A549 (cell line): ENCODE measurements around the gene NDUFV2. TPM values are rescaled to one million over a fixed set of nuclear protein-coding genes. Genes with fewer than 3 reads are reported as not detected.

Source experiments
- ATAC-seq, 2 experiments: fragments of 200-7000 bp in 1 of 2; fragments of >200 bp in 1 of 2; cut with Nextera tagmentation in 1 of 2; cut with Tn5 transposase in 1 of 2; 3 replicates each; pipeline versions ENCODE4 v1.8.0 to v1.9.1; 2018 to 2020; ENCODE audit warnings: mild to moderate bottlenecking in 1 of 2, moderate library complexity in 1 of 2
- CTCF ChIA-PET: fragments of 300-600 bp; sonication (Branson Sonifier 250); formaldehyde crosslinking; extraction: SDS; loops from one replicate; lab custom pipeline; 2021; ENCODE audit warnings: antibody characterized with exemption, inconsistent platforms; lab: Yijun Ruan, JAX
- POLR2A ChIA-PET: fragments of 350-600 bp; formaldehyde crosslinking; extraction: SDS; loops from one replicate; lab custom pipeline; 2021; ENCODE audit warnings: antibody characterized with exemption, inconsistent platforms; lab: Yijun Ruan, JAX
- DNase-seq, 2 experiments: peaks; one replicate each; pipeline versions ENCODE4 v3.0.0 to v3.0.0-alpha.2; 2011 to 2016; ENCODE audit warnings: low read depth in 1 of 2, low spot score in 1 of 2
- FAIRE-seq: peaks from 2 replicates; lab custom pipeline; 2011; peaks lifted over from hg19 to GRCh38; lab: Jason Lieb, UNC
- H3K27ac ChIP-seq, 2 experiments: fragments of >200 bp; sonication (Bioruptor Twin); formaldehyde crosslinking; 3 replicates each; pipeline ENCODE4 v1.5.1; 2016 to 2017
- H3K4me1 ChIP-seq: fragments of >200 bp; sonication (Bioruptor Twin); formaldehyde crosslinking; 3 replicates; pipeline ENCODE4 v1.6.1; 2016
- H3K4me2 ChIP-seq: fragments of >200 bp; sonication (Bioruptor Twin); formaldehyde crosslinking; 3 replicates; pipeline ENCODE4 v1.6.1; 2016
- H3K4me3 ChIP-seq: fragments of >200 bp; sonication (Bioruptor Twin); formaldehyde crosslinking; 3 replicates; pipeline ENCODE4 v1.5.1; 2016
- H3K9me3 ChIP-seq: fragments of >200 bp; sonication (Bioruptor Twin); formaldehyde crosslinking; 3 replicates; pipeline ENCODE4 v1.6.1; 2016
- BCL3 ChIP-seq: fragments of >200 bp; sonication (Bioruptor Twin); formaldehyde crosslinking; IDR thresholded peaks from 3 replicates; pipeline ENCODE4 v1.6.1; 2016
- CBX2 ChIP-seq: fragments of 200-600 bp; sonication (generic); IDR thresholded peaks from 2 replicates; pipeline ENCODE4 v1.6.1; 2016; ENCODE audit warnings: low read depth, mild to moderate bottlenecking, borderline replicate concordance
- CBX8 ChIP-seq: fragments of 200-600 bp; sonication (generic); IDR thresholded peaks from 2 replicates; pipeline ENCODE4 v1.6.1; 2016
- EHF ChIP-seq: fragments of 250-450 bp; sonication (Bioruptor Pico); IDR thresholded peaks from 2 replicates; pipeline ENCODE4 v1.5.0; 2020; ENCODE audit warnings: mild to moderate bottlenecking
- EHMT2 ChIP-seq: fragments of 200-600 bp; sonication (generic); IDR thresholded peaks from 2 replicates; pipeline ENCODE4 v1.6.1; 2016; ENCODE audit warnings: antibody characterized with exemption, low read depth, mild to moderate bottlenecking, moderate library complexity
- ESRRA ChIP-seq: fragments of 150-350 bp; IDR thresholded peaks from 2 replicates; pipeline ENCODE4 v1.6.1; 2014; ENCODE audit warnings: mild to moderate bottlenecking, low read length, borderline replicate concordance
- GATA3 ChIP-seq: IDR thresholded peaks from 2 replicates; pipeline ENCODE4 v1.6.1; 2012; ENCODE audit warnings: borderline replicate concordance
- HES2 ChIP-seq: fragments of >200 bp; sonication (Bioruptor Twin); formaldehyde crosslinking; IDR thresholded peaks from 2 replicates; pipeline ENCODE4 v1.6.1; 2016
- HOXA7 ChIP-seq: fragments of 250-450 bp; sonication (Bioruptor Pico); IDR thresholded peaks from 2 replicates; pipeline ENCODE4 v1.5.0; 2020; ENCODE audit warnings: mild to moderate bottlenecking, moderate library complexity
- JUNB ChIP-seq: fragments of >200 bp; sonication (Bioruptor Twin); formaldehyde crosslinking; IDR thresholded peaks from 2 replicates; pipeline ENCODE4 v1.6.1; 2016
- MAX ChIP-seq: IDR thresholded peaks from 2 replicates; pipeline ENCODE4 v1.6.1; 2012
- MAZ ChIP-seq: fragments of 150-350 bp; IDR thresholded peaks from 2 replicates; pipeline ENCODE4 v1.6.1; 2014; ENCODE audit warnings: antibody characterized with exemption, low read depth, low read length, borderline replicate concordance
- MYC ChIP-seq: IDR thresholded peaks from 2 replicates; pipeline ENCODE4 v1.6.1; 2012; ENCODE audit warnings: mild to moderate bottlenecking, inconsistent platforms, low read length, improper control_type of control experiment, borderline replicate concordance
- NFE2L2 ChIP-seq: fragments of 150-350 bp; conservative IDR thresholded peaks from 2 replicates; pipeline ENCODE4 v1.6.1; 2014; ENCODE audit warnings: low read length
- PBX3 ChIP-seq: IDR thresholded peaks from 2 replicates; pipeline ENCODE4 v1.6.1; 2012
- PHF8 ChIP-seq: fragments of 200-600 bp; sonication (generic); IDR thresholded peaks from 2 replicates; pipeline ENCODE4 v1.6.1; 2016; ENCODE audit warnings: low read depth, mild to moderate bottlenecking, antibody characterized with exemption, moderate library complexity, borderline replicate concordance
- REST ChIP-seq: fragments of 200-600 bp; sonication (generic); IDR thresholded peaks from 2 replicates; pipeline ENCODE4 v1.6.1; 2016; ENCODE audit warnings: antibody characterized with exemption, mild to moderate bottlenecking, moderate library complexity
- TP53 ChIP-seq: fragments of 250-450 bp; sonication (Bioruptor Pico); IDR thresholded peaks from 2 replicates; pipeline ENCODE4 v1.5.0; 2021; ENCODE audit warnings: mild to moderate bottlenecking, moderate library complexity
- USF2 ChIP-seq: fragments of 450-650 bp; IDR thresholded peaks from 2 replicates; pipeline ENCODE4 v1.6.1; 2014; ENCODE audit warnings: antibody characterized with exemption
- ZC3H11A ChIP-seq: fragments of 450-650 bp; IDR thresholded peaks from 2 replicates; pipeline ENCODE4 v1.6.1; 2014; ENCODE audit warnings: antibody characterized with exemption, mild to moderate bottlenecking
- ZNF302 ChIP-seq: fragments of 250-450 bp; sonication (Bioruptor Pico); IDR thresholded peaks from 2 replicates; pipeline ENCODE4 v1.9.0; 2021; ENCODE audit warnings: inconsistent platforms, mild to moderate bottlenecking, moderate library complexity
- WGBS: methylation state at CpG from one replicate; pipeline ENCODE4 v1.1.6; 2017; ENCODE audit errors: missing lambda C conversion rate; 5-methylcytosine and 5-hydroxymethylcytosine counted together
- polyA plus RNA-seq, 4 experiments: library from polyadenylated mRNA; depleted of rRNA in 3 of 4; stranded (reverse); fragments of >200 nt; fragmentation: RNase III in 1 of 4; extraction: RNeasy Plus Mini Kit Qiagen cat#74134 plus additional on column Dnase treatment in 1 of 4; gene quantifications; 2 replicates in 3 of 4; 3 replicates in 1 of 4; pipeline ENCODE4 v1.2.3, GENCODE V29; 2011 to 2017

The NDUFV2 gene
- polyA plus RNA-seq, 2 of the 4 experiments (the other 2 are of a cell fraction), result 115 to 180 TPM

GRCh38 chr18:9135081-9135911 lies 32.8 kb downstream of the NDUFV2 start:
- H3K27ac ChIP-seq, result peak overlapping the region; percentile 79 to 89
- DNase-seq, result no peak
- H3K9me3 ChIP-seq, result no peaks in the 10 kb centered on the region
- peak overlapping the region; percentile 64 for H3K4me2 ChIP-seq
- ATAC-seq, result no peak
- 61% methylated on average over 11 of the region's 12 CpGs for whole genome bisulfite sequencing
- H3K4me1 ChIP-seq, result peaks cover 43% of the 10 kb centered on the region
- H3K4me3 ChIP-seq, result peak overlapping the region; percentile 62
- FAIRE-seq, result no peak
- ChIA-PET POLR2A (interaction anchor here (0.9 to 1.4 kb wide), 2 partner anchors 13 to 33 kb away, joined by 3 to 4 read pairs; no protein-coding TSS in a partner anchor), CTCF (interaction anchor here (3.7 kb wide), 1 partner anchor 62 kb away, joined by 11 read pairs; no protein-coding TSS in a partner anchor)
- TF ChIP-seq CBX2, result no peak
- TF ChIP-seq GATA3, result no peak

GRCh38 chr18:9135912-9136314 lies 33.4 kb downstream of the NDUFV2 start:
- FAIRE-seq, result no peak
- POLR2A ChIA-PET, result interaction anchor here (0.9 to 1.4 kb wide), 2 partner anchors 12 to 34 kb away, joined by 3 to 4 read pairs; no protein-coding TSS in a partner anchor
- H3K4me1 ChIP-seq, result peaks cover 49% of the 10 kb centered on the region
- 1% methylated on average over 9 of the region's 33 CpGs for WGBS
- ATAC-seq, result peak; percentile 45 to 60
- TF ChIP-seq PHF8 (0 out of 2 replicates have a peak, but pooled peaks have one; percentile 2), EHMT2 (no peak)
- no peaks in the 10 kb centered on the region for H3K9me3 ChIP-seq
- H3K4me2 ChIP-seq, result peak overlapping the region; percentile 64
- peak; percentile 6 to 41 for DNase-seq
- peak overlapping the region; percentile 62 for H3K4me3 ChIP-seq
- H3K27ac ChIP-seq, result peak overlapping the region; percentile 79 to 89
- CTCF ChIA-PET, result interaction anchor here (3.7 kb wide), 1 partner anchor 62 kb away, joined by 11 read pairs; no protein-coding TSS in a partner anchor

GRCh38 chr18:9136315-9137155 lies 34.0 kb downstream of the NDUFV2 start, which contains the start of gene ANKRD12:
ANKRD12 (plus strand) TSS chr18:9136781; CDS start chr18:9182433, 45,652 bp downstream.
- ChIA-PET CTCF (interaction anchor here (1.2 to 8.1 kb wide), 4 partner anchors 10 to 64 kb away, joined by 3 to 48 read pairs (median 8); no protein-coding TSS in a partner anchor), POLR2A (interaction anchor here (0.5 to 1.6 kb wide), 7 partner anchors 11 to 119 kb away, joined by 3 to 9 read pairs (median 3); partner anchors contain the start of gene NDUFV2)
- Histone ChIP-seq H3K4me1 (peaks cover 56% of the 10 kb centered on the region), H3K9me3 (no peaks in the 10 kb centered on the region), H3K4me3 (peak within 1 kb of the TSS; percentile 62), H3K4me2 (peak within 1 kb of the TSS; percentile 78), H3K27ac (peak within 1 kb of the TSS; percentile 84 to 89)
- no peak for FAIRE-seq
- peak; percentile 85 to 88 for ATAC-seq
- peak; percentile 83 to 95 for DNase-seq
- 3% methylated on average over 16 of the region's 95 CpGs for WGBS
- TF ChIP-seq EHF (CRISPR knock-in tag), result no peak
- no peak for TF ChIP-seq TP53 (CRISPR knock-in tag)
- no peak for TF ChIP-seq BCL3
- no peak for TF ChIP-seq ESRRA
- TF ChIP-seq ZNF302 (CRISPR knock-in tag), result no peak
- TF ChIP-seq MAZ, result no peak
- TF ChIP-seq PBX3, result 0 out of 2 replicates have a peak, but pooled peaks have one; percentile 12
- no peak for TF ChIP-seq JUNB
- peak; percentile 99 for TF ChIP-seq USF2
- no peak for TF ChIP-seq HES2
- no peak; the same call in 1 of the 2 replicates for TF ChIP-seq MAX
- TF ChIP-seq ZC3H11A, result no peak
- no peak for TF ChIP-seq HOXA7 (CRISPR knock-in tag)
- TF ChIP-seq MYC, result peak; percentile 77
- TF ChIP-seq REST, result no peak; the same call in 1 of the 2 replicates
- TF ChIP-seq CBX8, result no peak
- no peak for TF ChIP-seq NFE2L2
